GM19467 (cell line): ENCODE data around the gene KCNJ14.

ENCODE experiments used
- ATAC-seq: cut with Tn5 transposase; IDR thresholded peaks from one replicate; pipeline ENCODE4 v1.9.1; 2021; ENCODE audit warnings: mild to moderate bottlenecking, moderate library complexity; ENCODE audit not compliant: unreplicated experiment

Gene KCNJ14

DNA sequence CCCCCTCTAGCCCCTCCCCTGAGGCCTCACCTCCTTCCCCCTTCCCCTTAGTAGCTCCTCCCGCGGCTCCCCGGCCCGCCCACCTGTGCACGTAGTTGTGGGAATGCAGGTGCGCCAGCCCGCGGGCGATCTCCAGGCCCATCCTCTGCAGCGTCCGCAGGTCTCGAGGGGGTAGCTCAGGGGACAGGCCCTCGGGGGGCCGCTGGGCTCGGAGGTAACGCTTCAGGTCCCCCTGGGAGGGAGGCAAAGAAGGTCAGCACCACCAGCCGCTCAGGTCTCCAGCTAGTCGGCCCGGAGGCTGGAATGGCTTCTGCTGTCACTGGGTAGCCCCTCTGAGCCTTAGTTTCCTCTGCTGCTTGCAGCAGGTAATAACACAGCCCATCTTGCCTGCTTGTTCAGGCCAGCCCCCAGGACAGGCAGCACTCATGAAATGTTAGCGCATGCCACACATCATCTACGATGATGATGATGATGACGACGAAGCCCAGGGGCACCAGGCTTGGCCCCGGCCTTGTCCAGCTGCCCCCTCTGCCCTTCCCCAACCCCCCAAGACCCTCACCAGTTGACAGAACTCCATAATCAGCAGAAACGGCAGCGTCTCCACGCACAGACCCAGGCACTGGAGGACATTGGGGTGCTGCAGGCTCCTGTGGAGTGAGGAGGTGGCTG is 47.1 kb downstream of the KCNJ14 start:
- ATAC-seq = no peak

GRCh38 chr19:48506138-48506733 is 50.9 kb downstream of the KCNJ14 start:
- ATAC-seq = no peak

GRCh38 chr19:48507911-48508439 is 52.6 kb downstream of the KCNJ14 start:
- no peak for ATAC-seq

GRCh38 chr19:48508729-48509411 is 53.5 kb downstream of the KCNJ14 start:
- no peak for ATAC-seq

- no peak for ATAC-seq
These were observed 54.3 kb downstream of the KCNJ14 start for GRCh38 chr19:48509467-48510194.

DNA sequence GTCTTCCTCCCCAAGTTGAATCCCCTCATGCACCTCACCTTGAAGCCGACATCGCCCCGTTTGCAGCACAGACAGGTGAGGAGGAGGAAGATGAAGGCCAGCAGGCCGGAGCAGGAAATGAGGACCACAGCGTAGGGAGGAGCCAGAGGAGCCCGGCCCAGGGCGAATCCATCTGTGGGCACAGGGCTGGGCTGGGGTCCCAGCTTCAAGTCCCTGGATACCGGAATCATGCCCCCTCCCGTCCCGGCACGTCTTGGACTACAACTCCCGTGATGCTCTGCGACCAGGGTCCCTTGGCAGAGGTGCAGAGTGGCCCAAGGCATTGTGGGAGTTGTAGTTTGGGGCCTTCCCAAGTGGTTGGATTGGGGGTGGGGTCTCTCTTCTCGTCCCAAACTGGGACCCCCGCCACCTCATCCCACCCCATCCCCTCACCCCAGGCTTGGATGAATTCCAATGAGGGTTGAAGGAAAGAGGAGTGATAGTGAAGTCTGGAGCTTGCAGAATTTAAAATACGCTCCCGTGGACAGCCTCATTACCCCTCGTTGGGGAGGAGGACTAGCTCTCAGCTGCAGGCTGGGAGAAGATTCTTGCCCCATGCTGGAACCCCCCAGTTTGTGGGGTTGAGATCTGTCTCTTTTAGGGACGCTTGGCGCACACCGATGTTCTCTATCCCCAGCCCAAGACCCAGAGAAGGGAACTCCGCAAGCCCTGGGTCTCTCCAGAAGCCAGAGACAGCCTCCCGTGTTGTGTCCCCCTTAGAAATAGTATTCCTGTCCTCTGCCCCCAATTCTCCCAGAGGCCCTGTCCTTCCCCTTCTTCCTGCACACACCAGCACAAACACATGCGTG is 55.3 kb downstream of the KCNJ14 start:
- ATAC-seq = no peak

DNA sequence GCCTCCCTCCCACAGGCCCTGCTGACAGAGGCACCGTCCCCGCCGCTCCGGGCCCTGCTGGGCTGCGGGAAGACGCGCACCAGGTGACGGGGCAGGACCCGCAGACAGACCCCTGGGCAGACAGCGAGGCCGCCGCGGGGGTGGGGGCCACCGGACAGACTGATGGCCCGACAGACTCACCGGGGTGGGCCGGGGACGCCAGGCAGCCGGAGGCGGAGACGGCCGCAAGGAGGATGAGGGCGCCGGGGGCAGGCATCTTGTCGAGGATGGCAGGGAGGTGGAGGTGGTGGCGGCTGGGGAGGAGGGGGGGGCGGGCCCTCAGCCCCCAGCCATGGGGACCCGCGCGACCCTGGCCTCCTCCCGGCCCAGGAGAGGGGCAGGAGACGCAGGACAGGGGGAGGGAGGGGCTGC is 56.0 kb downstream of the KCNJ14 start:
- ATAC-seq = no peak

- no peak for ATAC-seq
These were observed 56.6 kb downstream of the KCNJ14 start, which contains the start of gene LMTK3 for GRCh38 chr19:48511800-48512503. Gene LMTK3, minus strand, starts transcription at chr19:48511835. Its CDS starts 259 bp downstream, at chr19:48511576.

DNA sequence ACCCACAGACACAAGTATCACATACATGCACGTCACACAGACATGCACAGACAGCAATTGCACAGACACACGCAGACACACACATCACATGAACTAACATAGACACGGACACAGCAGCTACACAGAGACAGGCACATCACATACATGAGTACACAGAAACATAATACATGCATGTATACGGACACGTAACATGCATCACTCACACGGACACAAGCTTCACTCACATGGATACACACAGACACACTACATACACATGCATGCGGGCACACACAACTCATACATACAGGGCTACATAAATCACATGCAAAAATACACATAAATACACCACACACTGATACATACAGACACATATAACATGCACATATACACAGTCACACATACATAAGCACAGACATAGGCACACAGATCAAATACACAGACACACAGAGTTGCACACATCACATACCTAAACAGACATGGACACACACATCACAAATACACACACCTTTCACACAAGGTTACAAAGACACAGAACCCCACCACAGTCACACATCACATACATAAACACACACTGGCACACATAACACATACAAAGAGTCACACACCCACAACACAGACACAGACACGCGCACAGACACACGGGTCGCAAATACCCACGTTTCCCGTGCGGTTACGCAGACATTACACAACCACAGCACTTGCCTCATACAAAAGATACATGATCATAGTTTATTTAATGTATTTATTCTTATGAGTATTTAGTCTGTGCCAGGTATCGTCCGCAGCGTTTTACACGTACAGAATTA is 57.3 kb downstream of the KCNJ14 start:
- ATAC-seq = no peak

DNA sequence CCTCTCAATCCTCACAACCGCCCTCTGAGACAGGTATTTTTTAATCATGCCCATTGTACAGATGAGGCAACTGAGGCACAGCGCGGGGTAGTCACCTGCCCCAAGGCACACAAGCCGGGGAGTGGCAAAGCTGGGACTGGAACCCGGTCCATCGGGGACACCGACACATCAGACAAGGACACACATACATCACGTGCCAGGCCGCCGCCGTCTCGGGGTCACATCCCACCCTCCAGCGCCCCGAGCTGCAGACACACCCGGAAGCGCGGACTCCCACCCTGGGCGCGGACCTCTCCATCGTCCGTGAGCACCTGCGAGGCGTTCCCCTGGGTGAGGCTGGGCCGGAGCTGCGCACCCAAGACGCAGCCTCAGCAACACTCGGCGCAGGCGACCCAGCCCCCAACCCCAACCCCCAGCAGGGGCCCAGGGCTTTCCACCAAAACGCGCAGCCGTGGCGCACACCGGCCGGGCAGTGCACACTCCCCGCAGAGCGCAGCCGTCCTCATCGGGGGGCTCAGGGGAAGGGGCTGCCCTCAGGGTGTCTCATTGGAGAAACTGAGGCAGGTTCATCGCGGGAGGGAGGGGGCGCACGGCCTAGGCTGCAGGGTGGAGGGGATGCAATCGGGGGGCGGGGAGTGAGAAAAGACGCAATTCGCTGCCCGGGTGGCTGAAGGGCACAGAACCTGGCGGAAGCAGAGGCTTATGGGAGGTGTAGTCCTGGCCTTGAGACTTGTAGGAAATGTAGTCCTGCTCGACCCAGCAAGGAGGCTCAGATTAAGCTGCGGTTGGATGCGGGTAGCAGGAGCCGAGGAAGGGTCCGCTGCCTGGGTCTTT is 58.1 kb downstream of the KCNJ14 start:
- no peak for ATAC-seq

- no peak for ATAC-seq
These were observed 58.7 kb downstream of the KCNJ14 start for GRCh38 chr19:48514123-48514458.

DNA sequence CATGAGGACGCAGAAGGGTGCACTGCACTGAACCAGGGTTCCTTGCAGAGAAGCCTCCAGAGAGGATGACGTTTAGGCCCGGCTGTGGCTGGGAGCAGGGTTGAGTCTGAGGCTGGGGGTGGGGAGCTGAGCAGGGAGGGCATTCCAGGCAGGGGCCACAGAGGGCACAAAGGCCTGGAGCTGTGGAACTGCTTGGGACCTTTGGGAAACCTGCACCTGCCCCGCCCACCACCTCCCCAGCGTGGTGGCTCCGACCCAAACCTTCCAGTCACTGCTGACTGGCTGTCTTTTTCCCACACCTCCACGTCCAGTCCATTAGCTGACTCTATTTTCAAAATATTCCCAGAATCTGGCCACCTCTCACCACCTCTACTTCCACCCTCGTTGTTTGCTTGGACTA is 61.2 kb downstream of the KCNJ14 start:
- no peak for ATAC-seq
